B cell (primary cell): Measurements from ENCODE around the gene HIPK2. TPM values are rescaled to one million over a fixed set of nuclear protein-coding genes. Genes with fewer than 3 reads are reported as not detected.

Experiments
- ATAC-seq: fragments of 200-7000 bp; cut with Tn5 transposase; one replicate; pipeline ENCODE4 v1.10.0; 2021; ENCODE audit warnings: low read depth, mild to moderate bottlenecking, moderate number of reproducible peaks, moderate library complexity
- CTCF ChIA-PET: fragments of 350-600 bp; sonication (Branson Sonifier 250); formaldehyde crosslinking; loops from one replicate; lab custom pipeline; 2021; ENCODE audit warnings: antibody characterized with exemption, inconsistent platforms; lab: Charles Lee
- POLR2A ChIA-PET: fragments of 350-600 bp; sonication (Branson Sonifier 250); formaldehyde crosslinking; loops from one replicate; lab custom pipeline; 2021; ENCODE audit warnings: antibody characterized with exemption; lab: Charles Lee
- DNase-seq: peaks from one replicate; pipeline ENCODE4 v3.0.0; 2013
- H2AFZ ChIP-seq: 2 replicates; pipeline ENCODE4 v1.6.1; 2012; ENCODE audit warnings: mild to moderate bottlenecking, low read depth, low read length; ENCODE audit not compliant: insufficient read depth, poor library complexity, severe bottlenecking
- H3K27ac ChIP-seq, 2 donors: 1 replicate in 1 of 2; 2 replicates in 1 of 2; pipeline ENCODE4 v1.5.1; 2012 to 2013; ENCODE audit warnings: low read length in 2 of 2, mild to moderate bottlenecking in 2 of 2, moderate library complexity in 1 of 2
- H3K27me3 ChIP-seq, 4 experiments: fragments of 200-600 bp in 1 of 4; sonication (generic) in 1 of 4; replicated peaks in 1 of 4; 1 replicate in 2 of 4; 2 replicates in 2 of 4; pipeline versions ENCODE4 v1.6.1 to v1.7.0; 2013 to 2016; ENCODE audit warnings: low read length in 3 of 4, mild to moderate bottlenecking in 2 of 4, mixed read lengths in 1 of 4, moderate library complexity in 1 of 4; ENCODE audit not compliant: insufficient read depth in 4 of 4, control insufficient read depth in 3 of 4; ENCODE audit errors: control extremely low read depth in 1 of 4
- H3K36me3 ChIP-seq, 2 experiments: replicated peaks in 1 of 2; 1 replicate in 1 of 2; 2 replicates in 1 of 2; pipeline versions ENCODE4 v1.6.1 to v1.7.1; 2013; ENCODE audit warnings: low read length in 1 of 2; ENCODE audit not compliant: insufficient read depth in 2 of 2, control insufficient read depth in 1 of 2; ENCODE audit errors: control extremely low read depth in 1 of 2, extremely low read depth in 1 of 2
- H3K4me1 ChIP-seq, 2 donors: fragments of 200-600 bp in 1 of 2; sonication (generic) in 1 of 2; 1 replicate in 1 of 2; 2 replicates in 1 of 2; pipeline versions ENCODE4 v1.5.1 to v1.6.1; 2013 to 2017; ENCODE audit warnings: low read length in 2 of 2; ENCODE audit not compliant: control insufficient read depth in 2 of 2, insufficient read depth in 2 of 2
- H3K4me2 ChIP-seq: replicated peaks from 2 replicates; pipeline ENCODE3; 2012; ENCODE audit warnings: mild to moderate bottlenecking, low read depth, low read length; ENCODE audit not compliant: poor library complexity, severe bottlenecking
- H3K4me3 ChIP-seq, 5 experiments: fragments of 200-600 bp in 1 of 5; sonication (generic) in 1 of 5; 1 replicate in 3 of 5; 2 replicates in 2 of 5; pipeline versions ENCODE4 v1.5.1 to v1.7.0; 2011 to 2016; ENCODE audit warnings: low read length in 4 of 5, mild to moderate bottlenecking in 4 of 5, low read depth in 2 of 5, control low read depth in 1 of 5, moderate library complexity in 1 of 5; ENCODE audit not compliant: insufficient read depth in 1 of 5; ENCODE audit errors: control extremely low read depth in 1 of 5, extremely low read depth in 1 of 5
- H3K79me2 ChIP-seq: fragments of 200-600 bp; sonication (generic); one replicate; pipeline ENCODE4 v1.6.0; 2016; ENCODE audit warnings: low read length; ENCODE audit not compliant: control insufficient read depth, insufficient read depth
- H3K9ac ChIP-seq: fragments of 200-600 bp; sonication (generic); 2 replicates; pipeline ENCODE4 v1.6.1; 2017; ENCODE audit warnings: mild to moderate bottlenecking, low read length, moderate library complexity
- H3K9me3 ChIP-seq, 3 donors: one replicate each; pipeline versions ENCODE4 v1.6.1 to v1.7.1; 2013; ENCODE audit warnings: low read length in 2 of 3; ENCODE audit not compliant: control insufficient read depth in 2 of 3, insufficient read depth in 1 of 3; ENCODE audit errors: control extremely low read depth in 1 of 3
- H4K20me1 ChIP-seq: 2 replicates; pipeline ENCODE4 v1.6.0; 2012; ENCODE audit warnings: mild to moderate bottlenecking, low read length; ENCODE audit not compliant: insufficient read depth, control insufficient read depth, poor library complexity, severe bottlenecking
- H3K27ac Mint-ChIP-seq: one replicate; pipeline ENCODE4 v1.8.0; 2021; ENCODE audit warnings: mixed read lengths
- H3K27me3 Mint-ChIP-seq: one replicate; pipeline ENCODE4 v1.8.0; 2021; ENCODE audit warnings: mixed read lengths
- H3K4me1 Mint-ChIP-seq: one replicate; pipeline ENCODE4 v1.8.0; 2021; ENCODE audit warnings: mixed read lengths
- H3K4me3 Mint-ChIP-seq: one replicate; pipeline ENCODE4 v1.8.0; 2021; ENCODE audit warnings: mixed read lengths
- H3K9me3 Mint-ChIP-seq: one replicate; pipeline ENCODE4 v1.8.0; 2022; ENCODE audit warnings: mixed read lengths; ENCODE audit not compliant: insufficient read depth
- EZH2 ChIP-seq: IDR thresholded peaks from 2 replicates; pipeline ENCODE4 v1.6.1; 2012; ENCODE audit warnings: borderline replicate concordance, low read depth, mild to moderate bottlenecking, moderate library complexity, low read length; ENCODE audit not compliant: insufficient read depth, poor library complexity, severe bottlenecking
- WGBS: methylation state at CpG from one replicate; pipeline ENCODE4 v1.1.5; 2013; ENCODE audit warnings: missing lambda C conversion rate; ENCODE audit not compliant: insufficient coverage; 5-methylcytosine and 5-hydroxymethylcytosine counted together
- intact Hi-C: fragments of 100-400 bp; cut with micrococcal nuclease; formaldehyde crosslinking; loops from one replicate; pipeline ENCODE4 v1.10.0; 2022
- polyA plus RNA-seq: library from polyadenylated mRNA; depleted of rRNA; stranded (reverse); fragments of >200 nt; gene quantifications from 2 replicates; pipeline ENCODE4 v1.2.3, GENCODE V29; 2012
- total RNA-seq, 2 donors: library from RNA; stranded (reverse); fragments of 120-200 nt in 1 of 2; gene quantifications; 1 replicate in 1 of 2; 2 replicates in 1 of 2; pipeline versions ENCODE4 v1.2.3 to v1.2.4, GENCODE V29; 2013 to 2022
- TF ChIP-seq, protein P1 (sequence below): fragments of 200-600 bp; IDR thresholded peaks from one replicate; pipeline ENCODE4 v1.8.0; 2022; ENCODE audit warnings: antibody characterized with exemption, mild to moderate bottlenecking

HIPK2 gene
- total and polyA plus RNA-seq, 2 donors (not counting 1 experiment from before 2014, with no cell fraction given), result 6.8 to 58.2 TPM

DNA sequence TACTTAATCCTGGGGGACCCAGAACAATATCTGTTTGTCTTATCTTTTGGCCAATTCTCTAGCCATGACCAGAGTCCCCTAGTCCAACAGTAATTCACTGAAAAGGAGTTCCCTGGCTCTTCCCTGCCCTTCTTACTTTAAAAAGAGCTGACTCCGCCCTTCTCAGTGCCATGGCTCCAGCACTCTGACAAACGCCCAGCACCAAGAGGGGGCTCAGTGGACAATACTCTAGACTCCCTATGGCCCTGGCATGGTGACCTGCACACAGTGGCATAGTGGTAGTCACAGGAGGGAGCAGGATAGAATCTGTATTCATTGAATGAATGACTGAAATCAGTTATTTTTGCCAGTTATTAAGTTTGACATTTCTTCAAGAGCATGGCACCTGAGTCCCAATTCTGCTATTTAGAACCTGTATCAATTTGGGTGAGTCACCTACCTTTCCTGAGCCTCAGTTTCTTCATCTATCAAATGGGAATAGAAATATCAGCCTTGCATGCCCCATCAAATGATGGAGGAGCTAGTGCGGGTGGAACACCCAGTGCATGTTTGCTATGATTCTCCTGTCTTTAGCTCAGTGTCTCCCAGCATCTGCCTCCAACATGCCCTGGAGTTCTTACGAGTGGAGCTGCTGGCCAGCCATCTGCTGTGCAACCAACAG lies 184.9 kb downstream of the HIPK2 start:
- no peak for ATAC-seq
- 95% methylated on average over 3 of the region's 4 CpGs for WGBS

GRCh38 chr7:139591550-139592195 lies 186.1 kb downstream of the HIPK2 start:
- ATAC-seq, result no peak
- Histone ChIP-seq H3K4me1 (no peaks in the 10 kb centered on the region), H3K79me2 (no peaks in the 10 kb centered on the region), H3K9me3 (no peaks in the 10 kb centered on the region), H3K9ac (no peak overlapping the region), H3K4me3 (no peak overlapping the region), H3K36me3 (peaks cover 1 to 38% of the 10 kb centered on the region in 2 experiments), H3K4me2 (no peak overlapping the region), H4K20me1 (no peaks in the 10 kb centered on the region), H3K27me3 (no peaks in the 10 kb centered on the region), H2AFZ (no peak overlapping the region), H3K27ac (no peak overlapping the region)
- Mint-ChIP-seq H3K27me3 (no peaks in the 10 kb centered on the region), H3K4me3 (no peak overlapping the region), H3K27ac (no peak overlapping the region), H3K9me3 (no peaks in the 10 kb centered on the region), H3K4me1 (no peaks in the 10 kb centered on the region)
- TF ChIP-seq EZH2, result no peak
- TF ChIP-seq, protein P1, sequence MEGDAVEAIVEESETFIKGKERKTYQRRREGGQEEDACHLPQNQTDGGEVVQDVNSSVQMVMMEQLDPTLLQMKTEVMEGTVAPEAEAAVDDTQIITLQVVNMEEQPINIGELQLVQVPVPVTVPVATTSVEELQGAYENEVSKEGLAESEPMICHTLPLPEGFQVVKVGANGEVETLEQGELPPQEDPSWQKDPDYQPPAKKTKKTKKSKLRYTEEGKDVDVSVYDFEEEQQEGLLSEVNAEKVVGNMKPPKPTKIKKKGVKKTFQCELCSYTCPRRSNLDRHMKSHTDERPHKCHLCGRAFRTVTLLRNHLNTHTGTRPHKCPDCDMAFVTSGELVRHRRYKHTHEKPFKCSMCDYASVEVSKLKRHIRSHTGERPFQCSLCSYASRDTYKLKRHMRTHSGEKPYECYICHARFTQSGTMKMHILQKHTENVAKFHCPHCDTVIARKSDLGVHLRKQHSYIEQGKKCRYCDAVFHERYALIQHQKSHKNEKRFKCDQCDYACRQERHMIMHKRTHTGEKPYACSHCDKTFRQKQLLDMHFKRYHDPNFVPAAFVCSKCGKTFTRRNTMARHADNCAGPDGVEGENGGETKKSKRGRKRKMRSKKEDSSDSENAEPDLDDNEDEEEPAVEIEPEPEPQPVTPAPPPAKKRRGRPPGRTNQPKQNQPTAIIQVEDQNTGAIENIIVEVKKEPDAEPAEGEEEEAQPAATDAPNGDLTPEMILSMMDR, result no peak
- ChIA-PET POLR2A (no interaction called here), CTCF (no interaction called here)
- 100% methylated on average over 1 of the region's 3 CpGs for whole genome bisulfite sequencing
- no peak for DNase-seq
- intact Hi-C loops, result no loop called here

More for the DNA sequence above, 184.9 kb downstream of the HIPK2 start:
- no peak overlapping the region for H3K27ac Mint-ChIP-seq
- H3K4me2 ChIP-seq, result no peak overlapping the region
- no peak for DNase-seq
- H3K4me1 Mint-ChIP-seq, result no peaks in the 10 kb centered on the region
- H3K79me2 ChIP-seq, result no peaks in the 10 kb centered on the region
- H3K27me3 Mint-ChIP-seq, result no peaks in the 10 kb centered on the region
- no peaks in the 10 kb centered on the region for H3K4me1 ChIP-seq
- no peak for TF ChIP-seq EZH2
- TF ChIP-seq, protein P1, result no peak
- H3K4me3 Mint-ChIP-seq, result no peak overlapping the region
- ChIA-PET POLR2A (no interaction called here), CTCF (no interaction called here)
- H3K9ac ChIP-seq, result no peak overlapping the region
- no peak overlapping the region for H3K27ac ChIP-seq
- H3K27me3 ChIP-seq, result no peaks in the 10 kb centered on the region
- no peaks in the 10 kb centered on the region for H3K9me3 Mint-ChIP-seq
- H3K4me3 ChIP-seq, result no peak overlapping the region
- intact Hi-C loops, result no loop called here
- peaks cover 1 to 45% of the 10 kb centered on the region in 2 experiments for H3K36me3 ChIP-seq
- no peaks in the 10 kb centered on the region for H3K9me3 ChIP-seq
- H4K20me1 ChIP-seq, result no peaks in the 10 kb centered on the region
- H2AFZ ChIP-seq, result no peak overlapping the region
